Endothelial cell of umbilical vein (primary cell): ENCODE measurements around the gene ACTN3.

ENCODE experiments used
- EZH2 ChIP-seq: IDR thresholded peaks from 2 replicates; pipeline ENCODE4 v1.6.1; 2012; ENCODE audit warnings: borderline replicate concordance, low read depth, mild to moderate bottlenecking, moderate library complexity, low read length, inconsistent platforms; ENCODE audit not compliant: severe bottlenecking
- POLR2A ChIP-seq: IDR thresholded peaks from 2 replicates; pipeline ENCODE4 v1.6.1; 2012; ENCODE audit warnings: low read depth, mild to moderate bottlenecking, control low read depth, low read length
- TF ChIP-seq, protein P1 (sequence below), 2 donors: IDR thresholded peaks; 1 replicate in 1 of 2; 2 replicates in 1 of 2; pipeline ENCODE4 v1.5.1; 2011; ENCODE audit warnings: low read length in 2 of 2, mild to moderate bottlenecking in 2 of 2, moderate library complexity in 2 of 2, control low read depth in 1 of 2, inconsistent platforms in 1 of 2, low read depth in 1 of 2; ENCODE audit not compliant: insufficient read depth in 1 of 2; ENCODE audit errors: extremely low read depth in 1 of 2

GRCh38 chr11:66532784-66533183 lies 13.9 kb upstream of the ACTN3 start:
- TF ChIP-seq, protein P1, sequence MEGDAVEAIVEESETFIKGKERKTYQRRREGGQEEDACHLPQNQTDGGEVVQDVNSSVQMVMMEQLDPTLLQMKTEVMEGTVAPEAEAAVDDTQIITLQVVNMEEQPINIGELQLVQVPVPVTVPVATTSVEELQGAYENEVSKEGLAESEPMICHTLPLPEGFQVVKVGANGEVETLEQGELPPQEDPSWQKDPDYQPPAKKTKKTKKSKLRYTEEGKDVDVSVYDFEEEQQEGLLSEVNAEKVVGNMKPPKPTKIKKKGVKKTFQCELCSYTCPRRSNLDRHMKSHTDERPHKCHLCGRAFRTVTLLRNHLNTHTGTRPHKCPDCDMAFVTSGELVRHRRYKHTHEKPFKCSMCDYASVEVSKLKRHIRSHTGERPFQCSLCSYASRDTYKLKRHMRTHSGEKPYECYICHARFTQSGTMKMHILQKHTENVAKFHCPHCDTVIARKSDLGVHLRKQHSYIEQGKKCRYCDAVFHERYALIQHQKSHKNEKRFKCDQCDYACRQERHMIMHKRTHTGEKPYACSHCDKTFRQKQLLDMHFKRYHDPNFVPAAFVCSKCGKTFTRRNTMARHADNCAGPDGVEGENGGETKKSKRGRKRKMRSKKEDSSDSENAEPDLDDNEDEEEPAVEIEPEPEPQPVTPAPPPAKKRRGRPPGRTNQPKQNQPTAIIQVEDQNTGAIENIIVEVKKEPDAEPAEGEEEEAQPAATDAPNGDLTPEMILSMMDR (IDR thresholded peaks at IDR 0.05; ENCODE audit: extremely low read depth in 1 of 2, insufficient read depth in 1 of 2, low read depth in 1 of 2, low read length in 2 of 2) = no peak
- TF ChIP-seq POLR2A (no peak), EZH2 (no peak)
